HUES48 (cell line): ENCODE results near the gene SEC11C.

Experiments
- H3K27ac ChIP-seq: one replicate; pipeline ENCODE4 v1.7.0; 2013; ENCODE audit warnings: low read depth, low read length, inconsistent platforms
- H3K27me3 ChIP-seq: 2 replicates; pipeline ENCODE4 v1.6.1; 2013; ENCODE audit warnings: mild to moderate bottlenecking, low read length; ENCODE audit not compliant: control insufficient read depth, insufficient read depth
- H3K36me3 ChIP-seq: 2 replicates; pipeline ENCODE4 v1.6.1; 2013; ENCODE audit warnings: low read length; ENCODE audit not compliant: control insufficient read depth, insufficient read depth
- H3K4me1 ChIP-seq: 2 replicates; pipeline ENCODE4 v1.6.1; 2013; ENCODE audit warnings: mild to moderate bottlenecking, low read length; ENCODE audit not compliant: control insufficient read depth, insufficient read depth
- H3K4me3 ChIP-seq: 2 replicates; pipeline ENCODE4 v1.5.1; 2013; ENCODE audit warnings: mild to moderate bottlenecking, low read depth, low read length
- H3K9ac ChIP-seq: 2 replicates; pipeline ENCODE4 v1.6.1; 2013; ENCODE audit warnings: mild to moderate bottlenecking, low read depth, low read length, moderate library complexity
- H3K9me3 ChIP-seq: 2 replicates; pipeline ENCODE4 v1.6.1; 2013; ENCODE audit warnings: low read length; ENCODE audit not compliant: control insufficient read depth, insufficient read depth

SEC11C gene

GRCh38 chr18:59145055-59145454 lies 5.4 kb downstream of the SEC11C start:
- no peak overlapping the region for H3K4me3 ChIP-seq
- H3K9ac ChIP-seq = no peak overlapping the region
- 0 out of 2 replicates have a peak, but pooled peaks cover 3% of the 10 kb centered on the region for H3K36me3 ChIP-seq
- H3K27ac ChIP-seq = no peak overlapping the region
- peaks cover 13% of the 10 kb centered on the region; the same call in 1 of the 2 replicates for H3K4me1 ChIP-seq
- H3K9me3 ChIP-seq = no peaks in the 10 kb centered on the region
- no peaks in the 10 kb centered on the region for H3K27me3 ChIP-seq

- no peak overlapping the region for H3K27ac ChIP-seq
- peaks cover 14% of the 10 kb centered on the region for H3K36me3 ChIP-seq
- no peaks in the 10 kb centered on the region for H3K4me1 ChIP-seq
- H3K27me3 ChIP-seq = no peaks in the 10 kb centered on the region
- no peak overlapping the region for H3K9ac ChIP-seq
- H3K9me3 ChIP-seq = no peaks in the 10 kb centered on the region
- H3K4me3 ChIP-seq = no peak overlapping the region
Measured at GRCh38 chr18:59148192-59148591, 8.5 kb downstream of the SEC11C start.

GRCh38 chr18:59149007-59149406 lies 9.3 kb downstream of the SEC11C start:
- H3K36me3 ChIP-seq = peaks cover 18% of the 10 kb centered on the region
- H3K9ac ChIP-seq = no peak overlapping the region
- H3K27me3 ChIP-seq = no peaks in the 10 kb centered on the region
- H3K4me3 ChIP-seq = no peak overlapping the region
- H3K4me1 ChIP-seq = no peaks in the 10 kb centered on the region
- H3K9me3 ChIP-seq = no peaks in the 10 kb centered on the region
- no peak overlapping the region for H3K27ac ChIP-seq

- Histone ChIP-seq H3K4me3 (no peak overlapping the region), H3K9me3 (no peaks in the 10 kb centered on the region), H3K9ac (no peak overlapping the region), H3K4me1 (no peaks in the 10 kb centered on the region), H3K36me3 (peaks cover 22% of the 10 kb centered on the region), H3K27me3 (no peaks in the 10 kb centered on the region), H3K27ac (no peak overlapping the region)
Measured at GRCh38 chr18:59149416-59149815, 9.7 kb downstream of the SEC11C start.

DNA sequence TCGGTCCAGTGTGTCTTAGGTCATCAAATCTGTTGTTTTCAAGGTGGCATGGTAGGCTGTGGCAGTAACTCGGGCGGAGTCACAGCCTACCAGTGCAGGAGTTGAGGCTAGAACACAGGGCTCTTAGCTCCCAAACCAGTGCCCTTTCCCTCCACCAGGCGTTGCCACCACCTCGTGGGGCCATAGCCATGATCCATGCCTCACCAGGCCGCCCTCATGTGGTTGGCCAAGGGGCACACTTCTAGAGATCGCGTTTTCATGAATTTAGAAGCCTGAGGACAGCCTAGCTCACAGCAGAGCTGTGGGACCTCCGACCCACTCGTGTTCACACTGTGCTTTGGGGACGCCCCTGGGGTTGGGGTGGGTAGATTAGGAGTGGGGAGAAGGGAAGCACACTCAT lies 10.6 kb downstream of the SEC11C start:
- H3K36me3 ChIP-seq = peaks cover 23% of the 10 kb centered on the region
- H3K4me3 ChIP-seq = no peak overlapping the region
- no peaks in the 10 kb centered on the region for H3K4me1 ChIP-seq
- no peak overlapping the region for H3K9ac ChIP-seq
- no peaks in the 10 kb centered on the region for H3K9me3 ChIP-seq
- H3K27ac ChIP-seq = no peak overlapping the region
- no peaks in the 10 kb centered on the region for H3K27me3 ChIP-seq

- H3K4me3 ChIP-seq = no peak overlapping the region
- no peaks in the 10 kb centered on the region for H3K27me3 ChIP-seq
- H3K9me3 ChIP-seq = no peaks in the 10 kb centered on the region
- no peak overlapping the region for H3K27ac ChIP-seq
- peaks cover 28% of the 10 kb centered on the region for H3K36me3 ChIP-seq
- H3K9ac ChIP-seq = no peak overlapping the region
- no peaks in the 10 kb centered on the region for H3K4me1 ChIP-seq
Measured at GRCh38 chr18:59155153-59155552, 15.5 kb downstream of the SEC11C start.

DNA sequence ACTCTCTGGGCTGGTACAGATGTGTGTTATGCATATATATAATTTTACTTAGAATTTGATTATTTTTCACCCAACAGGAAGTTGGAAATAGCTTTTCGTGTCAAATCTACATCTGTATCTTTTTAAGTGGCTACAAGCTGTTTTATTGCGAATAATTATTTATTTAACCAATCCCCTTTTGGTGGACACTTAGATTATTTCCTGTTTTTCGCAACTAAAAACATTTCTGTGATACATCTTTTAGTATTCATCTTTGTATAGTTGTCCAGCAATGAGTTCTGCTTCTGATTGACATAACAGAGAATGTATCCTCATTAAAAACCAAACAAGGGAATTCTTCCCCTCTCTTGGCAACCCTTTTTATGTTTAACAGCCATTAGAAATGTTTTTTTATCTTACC lies 16.6 kb downstream of the SEC11C start:
- Histone ChIP-seq H3K4me1 (no peaks in the 10 kb centered on the region), H3K27ac (no peak overlapping the region), H3K27me3 (no peaks in the 10 kb centered on the region), H3K9ac (no peak overlapping the region), H3K9me3 (no peaks in the 10 kb centered on the region), H3K4me3 (no peak overlapping the region), H3K36me3 (peaks cover 28% of the 10 kb centered on the region)

DNA sequence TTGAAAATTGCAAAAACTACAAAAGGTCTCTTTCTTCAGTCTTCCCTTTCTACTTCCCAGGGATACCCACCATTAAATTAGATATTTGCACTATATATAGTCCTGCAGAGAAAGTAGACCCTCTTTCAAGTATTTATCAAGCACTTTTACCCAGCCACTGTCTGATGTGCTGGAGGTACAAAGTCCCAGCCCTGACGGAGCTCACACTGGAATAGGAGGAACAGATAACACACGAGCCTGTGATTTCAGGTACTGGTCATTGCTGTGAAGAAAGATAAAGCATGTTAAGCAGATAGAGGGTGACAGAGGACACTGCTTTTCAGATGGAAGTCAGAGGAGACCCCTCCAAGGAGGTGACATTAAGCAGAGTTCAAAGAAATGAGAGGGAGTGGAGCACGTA lies 19.6 kb downstream of the SEC11C start:
- Histone ChIP-seq H3K9me3 (no peaks in the 10 kb centered on the region), H3K4me1 (no peaks in the 10 kb centered on the region), H3K27me3 (no peaks in the 10 kb centered on the region), H3K9ac (no peak overlapping the region), H3K36me3 (peaks cover 10% of the 10 kb centered on the region), H3K27ac (no peak overlapping the region), H3K4me3 (no peak overlapping the region)

GRCh38 chr18:59159986-59160385 lies 20.3 kb downstream of the SEC11C start:
- Histone ChIP-seq H3K27me3 (no peaks in the 10 kb centered on the region), H3K27ac (no peak overlapping the region), H3K4me1 (no peaks in the 10 kb centered on the region), H3K36me3 (peaks cover 8% of the 10 kb centered on the region), H3K9me3 (no peaks in the 10 kb centered on the region), H3K4me3 (no peak overlapping the region), H3K9ac (no peak overlapping the region)

DNA sequence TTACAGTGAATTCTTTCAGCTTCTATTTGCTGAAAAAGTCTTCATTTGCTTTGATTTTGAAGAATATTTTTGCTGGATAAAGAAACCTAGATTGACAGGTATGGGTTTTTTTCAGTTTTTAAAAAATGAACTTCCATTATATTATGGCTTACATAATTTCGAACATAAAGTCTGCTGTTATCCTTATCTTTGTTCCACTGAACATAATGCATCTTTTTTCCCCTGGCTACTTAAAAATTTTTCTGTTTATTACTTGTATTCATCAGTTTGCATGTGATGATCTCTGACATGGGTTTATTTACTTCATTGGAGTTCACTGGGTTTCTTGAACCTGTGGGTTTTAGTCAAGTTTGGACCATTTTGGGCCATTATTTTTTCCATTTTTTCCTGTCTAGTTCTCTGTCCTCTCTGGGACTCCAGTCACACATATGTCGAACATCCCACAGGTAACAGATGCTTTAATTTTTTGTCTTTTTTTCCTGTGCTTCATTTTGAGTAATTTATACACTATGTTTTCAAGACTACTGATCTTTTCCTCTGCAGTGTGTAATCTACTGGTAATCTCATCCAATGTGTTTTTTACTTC lies 33.1 kb downstream of the SEC11C start:
- Histone ChIP-seq H3K27me3 (no peaks in the 10 kb centered on the region), H3K9ac (no peak overlapping the region), H3K4me1 (no peaks in the 10 kb centered on the region), H3K27ac (no peak overlapping the region), H3K9me3 (peaks cover 12% of the 10 kb centered on the region), H3K36me3 (no peaks in the 10 kb centered on the region), H3K4me3 (no peak overlapping the region)

DNA sequence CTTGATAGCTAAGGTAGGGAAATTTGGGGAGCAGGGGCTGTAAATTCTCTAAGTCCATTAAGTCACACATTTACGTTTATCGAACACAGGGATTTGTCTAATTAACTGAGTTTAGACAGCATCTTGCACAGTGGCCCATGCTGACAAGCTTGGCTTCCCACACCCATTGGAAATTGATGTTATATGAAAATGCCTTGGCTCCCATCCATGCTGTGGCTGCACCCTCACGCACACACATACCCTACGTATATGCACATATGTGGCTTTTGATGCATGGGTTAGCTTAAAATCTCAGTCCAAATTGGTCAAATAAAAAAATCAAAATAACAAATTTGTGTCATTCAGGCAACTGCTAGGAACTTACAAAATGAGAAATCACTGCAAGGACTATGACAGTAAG lies 37.8 kb downstream of the SEC11C start:
- H3K27me3 ChIP-seq = no peaks in the 10 kb centered on the region
- no peak overlapping the region for H3K4me3 ChIP-seq
- no peak overlapping the region for H3K9ac ChIP-seq
- H3K27ac ChIP-seq = no peak overlapping the region
- peaks cover 5% of the 10 kb centered on the region for H3K9me3 ChIP-seq
- H3K36me3 ChIP-seq = no peaks in the 10 kb centered on the region
- H3K4me1 ChIP-seq = no peaks in the 10 kb centered on the region
